GM18867 (cell line): ENCODE results near the gene DUSP8.

Experiments
- ATAC-seq: cut with Tn5 transposase; IDR thresholded peaks from one replicate; pipeline ENCODE4 v1.9.1; 2021; ENCODE audit warnings: mild to moderate bottlenecking, moderate library complexity; ENCODE audit not compliant: unreplicated experiment

Gene DUSP8

GRCh38 chr11:1554981-1555712, 16.9 kb downstream of the DUSP8 start:
- ATAC-seq, result no peak

- no peak for ATAC-seq
Observed at GRCh38 chr11:1553808-1554594, 18.1 kb downstream of the DUSP8 start.

GRCh38 chr11:1549338-1550330, 22.4 kb downstream of the DUSP8 start:
- ATAC-seq, result no peak

- no peak for ATAC-seq
Observed at GRCh38 chr11:1548221-1549070, 23.6 kb downstream of the DUSP8 start.

- no peak for ATAC-seq
Observed at GRCh38 chr11:1547467-1548098, 24.5 kb downstream of the DUSP8 start.

GRCh38 chr11:1546536-1547466, 25.3 kb downstream of the DUSP8 start:
- no peak for ATAC-seq

- no peak for ATAC-seq
Observed at GRCh38 chr11:1546077-1546535, 26.0 kb downstream of the DUSP8 start.

- ATAC-seq, result no peak
Observed at GRCh38 chr11:1545432-1545831, 26.6 kb downstream of the DUSP8 start.

- ATAC-seq, result no peak
Observed at GRCh38 chr11:1544536-1544935, 27.5 kb downstream of the DUSP8 start.

GRCh38 chr11:1543606-1544263, 28.3 kb downstream of the DUSP8 start:
- ATAC-seq, result no peak

GRCh38 chr11:1542267-1542666, 29.8 kb downstream of the DUSP8 start:
- no peak for ATAC-seq

GRCh38 chr11:1541474-1542204, 30.4 kb downstream of the DUSP8 start:
- no peak for ATAC-seq

GRCh38 chr11:1540074-1540473, 32.0 kb downstream of the DUSP8 start:
- ATAC-seq, result no peak

GRCh38 chr11:1538153-1538552, 33.9 kb downstream of the DUSP8 start:
- ATAC-seq, result no peak

GRCh38 chr11:1536065-1536843, 35.8 kb downstream of the DUSP8 start:
- ATAC-seq, result no peak

- no peak for ATAC-seq
Observed at GRCh38 chr11:1534682-1535081, 37.4 kb downstream of the DUSP8 start.

GRCh38 chr11:1534171-1534570, 37.9 kb downstream of the DUSP8 start:
- ATAC-seq, result no peak
